IPS-18a (cell line): ENCODE results near the gene ZNRF1.
"Not testable (repeated sequence)": the region's sequence is repeated elsewhere in the genome, so short reads cannot be mapped to it uniquely, and the experiment has no call there.

Experiments
- H3K27ac ChIP-seq: one replicate; pipeline ENCODE4 v1.5.1; 2013; ENCODE audit warnings: low read length
- H3K27me3 ChIP-seq: one replicate; pipeline ENCODE4 v1.6.1; 2013; ENCODE audit warnings: mild to moderate bottlenecking, low read length; ENCODE audit not compliant: control insufficient read depth, insufficient read depth
- H3K36me3 ChIP-seq: one replicate; pipeline ENCODE4 v1.6.1; 2013; ENCODE audit warnings: low read depth, low read length; ENCODE audit not compliant: control insufficient read depth
- H3K4me1 ChIP-seq: one replicate; pipeline ENCODE4 v1.6.1; 2013; ENCODE audit warnings: low read depth, low read length; ENCODE audit not compliant: control insufficient read depth
- H3K4me3 ChIP-seq: one replicate; pipeline ENCODE4 v1.5.1; 2013; ENCODE audit warnings: low read length
- H3K9ac ChIP-seq: one replicate; pipeline ENCODE4 v1.6.1; 2013; ENCODE audit warnings: mild to moderate bottlenecking, low read length, moderate library complexity
- H3K9me3 ChIP-seq: one replicate; pipeline ENCODE4 v1.6.1; 2013; ENCODE audit warnings: low read depth, low read length; ENCODE audit not compliant: control insufficient read depth

The ZNRF1 gene

GRCh38 chr16:75003931-75004330 is 5.1 kb downstream of the ZNRF1 start:
- Histone ChIP-seq H3K9me3 (no peaks in the 10 kb centered on the region), H3K36me3 (no peaks in the 10 kb centered on the region), H3K9ac (no peak overlapping the region), H3K4me3 (no peak overlapping the region), H3K4me1 (peaks cover 20% of the 10 kb centered on the region), H3K27ac (no peak overlapping the region), H3K27me3 (peaks cover 10% of the 10 kb centered on the region)

- H3K9ac ChIP-seq: no peak overlapping the region
- H3K4me1 ChIP-seq: peaks cover 20% of the 10 kb centered on the region
- no peaks in the 10 kb centered on the region for H3K36me3 ChIP-seq
- peaks cover 10% of the 10 kb centered on the region for H3K27me3 ChIP-seq
- H3K27ac ChIP-seq: no peak overlapping the region
- no peaks in the 10 kb centered on the region for H3K9me3 ChIP-seq
- no peak overlapping the region for H3K4me3 ChIP-seq
These were observed 5.6 kb downstream of the ZNRF1 start for GRCh38 chr16:75004460-75004859.

GRCh38 chr16:75005697-75006096 is 6.9 kb downstream of the ZNRF1 start:
- Histone ChIP-seq H3K27ac (no peak overlapping the region), H3K4me1 (peaks cover 15% of the 10 kb centered on the region), H3K9me3 (no peaks in the 10 kb centered on the region), H3K4me3 (no peak overlapping the region), H3K9ac (no peak overlapping the region), H3K36me3 (no peaks in the 10 kb centered on the region), H3K27me3 (peaks cover under 1% of the 10 kb centered on the region)

GRCh38 chr16:75007443-75007842 is 8.6 kb downstream of the ZNRF1 start:
- Histone ChIP-seq H3K9ac (no peak overlapping the region), H3K36me3 (no peaks in the 10 kb centered on the region), H3K4me3 (no peak overlapping the region), H3K4me1 (peaks cover 13% of the 10 kb centered on the region), H3K27me3 (no peaks in the 10 kb centered on the region), H3K9me3 (no peaks in the 10 kb centered on the region), H3K27ac (no peak overlapping the region)

GRCh38 chr16:75010427-75010826 is 11.6 kb downstream of the ZNRF1 start:
- H3K27me3 ChIP-seq: no peaks in the 10 kb centered on the region
- H3K36me3 ChIP-seq: no peaks in the 10 kb centered on the region
- H3K4me1 ChIP-seq: peaks cover 10% of the 10 kb centered on the region
- H3K9me3 ChIP-seq: no peaks in the 10 kb centered on the region
- no peak overlapping the region for H3K9ac ChIP-seq
- H3K27ac ChIP-seq: no peak overlapping the region
- no peak overlapping the region for H3K4me3 ChIP-seq

- H3K9ac ChIP-seq: no peak overlapping the region
- no peak overlapping the region for H3K27ac ChIP-seq
- H3K4me3 ChIP-seq: no peak overlapping the region
These were observed 12.9 kb downstream of the ZNRF1 start for GRCh38 chr16:75011634-75012307.

GRCh38 chr16:75012380-75013081 is 13.7 kb downstream of the ZNRF1 start:
- Histone ChIP-seq H3K27me3 (no peaks in the 10 kb centered on the region), H3K27ac (no peak overlapping the region), H3K4me3 (no peak overlapping the region), H3K9ac (no peak overlapping the region), H3K4me1 (peaks cover 10% of the 10 kb centered on the region), H3K9me3 (no peaks in the 10 kb centered on the region), H3K36me3 (no peaks in the 10 kb centered on the region)

More at GRCh38 chr16:75011634-75012307, 12.9 kb downstream of the ZNRF1 start:
- H3K27me3 ChIP-seq: no peaks in the 10 kb centered on the region
- H3K4me1 ChIP-seq: peaks cover 10% of the 10 kb centered on the region
- no peaks in the 10 kb centered on the region for H3K36me3 ChIP-seq
- no peaks in the 10 kb centered on the region for H3K9me3 ChIP-seq

GRCh38 chr16:75013123-75013522 is 14.3 kb downstream of the ZNRF1 start:
- not testable (repeated sequence) for H3K9ac ChIP-seq, H3K27ac ChIP-seq, H3K4me3 ChIP-seq, H3K27me3 ChIP-seq, H3K9me3 ChIP-seq, H3K4me1 ChIP-seq, H3K36me3 ChIP-seq

GRCh38 chr16:75014318-75014717 is 15.5 kb downstream of the ZNRF1 start:
- Histone ChIP-seq H3K27me3 (no peaks in the 10 kb centered on the region), H3K4me1 (peaks cover 10% of the 10 kb centered on the region), H3K27ac (no peak overlapping the region), H3K9me3 (no peaks in the 10 kb centered on the region), H3K9ac (no peak overlapping the region), H3K36me3 (no peaks in the 10 kb centered on the region), H3K4me3 (no peak overlapping the region)

- not testable (repeated sequence) for H3K27me3 ChIP-seq, H3K9ac ChIP-seq, H3K4me1 ChIP-seq, H3K36me3 ChIP-seq, H3K9me3 ChIP-seq, H3K4me3 ChIP-seq, H3K27ac ChIP-seq
These were observed 17.7 kb downstream of the ZNRF1 start for GRCh38 chr16:75016451-75017081.

GRCh38 chr16:75017670-75018525 is 19.1 kb downstream of the ZNRF1 start:
- H3K27ac ChIP-seq: no peak overlapping the region
- no peaks in the 10 kb centered on the region for H3K36me3 ChIP-seq
- no peak overlapping the region for H3K4me3 ChIP-seq
- H3K9me3 ChIP-seq: no peaks in the 10 kb centered on the region
- H3K9ac ChIP-seq: no peak overlapping the region
- H3K27me3 ChIP-seq: no peaks in the 10 kb centered on the region
- H3K4me1 ChIP-seq: no peaks in the 10 kb centered on the region
